Stimulated activated CD8-positive, alpha-beta memory T cell treated with anti-CD3 and anti-CD28 coated beads, Interleukin-12 subunit alpha, Interleukin-12 subunit beta, amount 100 ng/mL, for 24 hours (primary cell): ENCODE data around the gene ME3.
A peak's percentile ranks its signal among the peaks of the same experiment; 100 is the strongest.

Experiments used
- DNase-seq: peaks from one replicate; pipeline ENCODE4 v3.0.0-alpha.2; 2020; ENCODE audit errors: extremely low read depth

Gene ME3

DNA sequence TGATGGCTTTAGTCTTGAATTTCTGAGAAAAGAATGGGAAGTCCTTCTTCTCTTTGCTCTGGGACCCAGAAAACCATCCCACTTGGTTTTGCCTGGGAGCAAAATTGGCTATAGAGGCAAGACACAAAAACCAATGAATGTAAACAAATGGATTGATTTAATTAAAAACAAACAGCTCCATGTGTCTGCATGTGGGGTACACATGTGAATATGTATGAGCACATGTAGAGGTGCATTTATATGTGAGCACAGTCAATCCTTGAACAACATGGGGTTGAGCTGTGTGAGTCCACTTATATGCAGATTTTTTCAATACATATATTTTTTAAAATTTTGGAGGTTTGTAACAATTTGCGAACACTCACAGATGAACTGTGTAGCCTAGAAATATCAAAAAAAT, 210.5 kb downstream of the ME3 start:
- no peak for DNase-seq

DNA sequence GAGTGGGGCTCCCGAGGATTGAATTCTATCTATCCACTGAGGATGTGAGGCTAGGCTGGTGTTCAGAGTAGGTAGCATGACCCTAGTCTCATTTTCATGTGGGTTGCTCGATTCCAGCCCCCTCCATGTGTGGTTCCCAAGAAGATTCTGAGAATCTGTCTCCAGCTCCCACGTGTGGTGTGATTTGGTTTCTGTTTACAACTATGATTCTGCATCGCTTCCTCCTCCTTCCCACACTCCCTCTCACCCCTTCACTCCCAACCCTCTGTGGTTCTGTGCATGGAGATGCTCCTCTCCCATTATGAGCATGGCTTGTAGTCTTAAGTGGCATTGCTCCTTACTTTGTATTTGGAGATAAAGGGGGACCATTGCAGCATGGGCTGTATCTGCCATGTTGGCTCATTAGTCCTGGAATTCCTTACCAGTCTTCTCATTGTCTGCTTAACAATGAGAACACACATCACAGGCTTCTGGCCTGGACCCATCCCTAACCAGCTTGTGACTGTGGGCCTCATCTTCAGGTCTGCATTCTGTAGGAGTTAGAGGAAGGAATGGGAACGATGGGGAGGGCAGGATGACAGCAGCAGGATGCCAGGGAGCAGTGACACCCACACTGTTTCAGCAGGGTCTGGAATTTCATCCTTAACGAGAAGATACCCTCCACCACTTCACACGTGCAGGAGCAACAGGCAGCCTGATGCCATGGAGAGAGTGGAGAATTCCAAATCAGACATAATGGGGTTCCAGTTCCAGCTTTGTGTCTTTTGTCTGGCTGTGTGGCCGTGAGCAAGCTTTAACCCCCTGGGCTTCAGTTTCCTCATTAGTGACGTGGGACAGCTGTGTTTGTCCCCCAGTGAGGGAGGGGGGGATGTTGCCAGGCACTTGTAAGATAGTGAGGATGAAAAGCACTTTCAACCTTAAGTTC, 211.7 kb downstream of the ME3 start:
- DNase-seq: no peak

DNA sequence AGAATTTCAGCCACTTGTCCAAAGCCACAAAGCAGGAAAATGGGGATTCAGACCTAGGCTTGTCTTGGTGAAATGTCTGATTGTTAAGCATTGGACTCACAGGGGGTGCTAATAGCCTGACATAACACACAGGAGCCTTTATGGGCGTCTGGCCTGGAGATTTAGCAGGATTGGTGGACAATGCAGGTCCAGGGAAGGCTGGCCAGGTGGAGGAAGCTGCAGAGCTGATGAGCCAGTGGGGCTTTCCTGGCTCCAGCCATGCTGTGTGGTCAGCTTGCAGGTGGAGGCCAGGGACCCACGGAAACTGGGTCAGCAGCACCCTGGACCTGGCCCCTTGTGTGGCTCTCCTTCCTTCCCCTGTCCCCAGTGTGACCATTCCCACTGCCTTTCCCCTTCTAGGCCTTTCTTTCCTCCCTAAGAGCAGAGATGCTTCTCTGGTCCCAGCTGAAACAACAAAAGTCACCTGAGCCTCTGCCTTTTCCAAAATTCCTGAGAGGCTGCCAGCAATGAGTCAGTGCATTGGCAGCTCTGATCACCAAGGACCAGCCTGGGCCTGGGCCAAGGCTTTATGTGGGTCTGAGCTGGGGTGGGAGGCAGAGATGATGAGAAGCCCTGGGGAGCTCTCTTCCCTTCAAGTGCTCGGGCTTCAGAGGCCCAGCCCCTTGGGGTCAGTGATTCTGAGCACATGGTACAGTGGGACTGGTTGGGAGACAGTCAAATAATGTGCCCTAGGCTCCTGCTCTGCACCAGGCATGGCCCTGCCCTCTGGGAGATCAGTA, 212.5 kb downstream of the ME3 start:
- DNase-seq: no peak

DNA sequence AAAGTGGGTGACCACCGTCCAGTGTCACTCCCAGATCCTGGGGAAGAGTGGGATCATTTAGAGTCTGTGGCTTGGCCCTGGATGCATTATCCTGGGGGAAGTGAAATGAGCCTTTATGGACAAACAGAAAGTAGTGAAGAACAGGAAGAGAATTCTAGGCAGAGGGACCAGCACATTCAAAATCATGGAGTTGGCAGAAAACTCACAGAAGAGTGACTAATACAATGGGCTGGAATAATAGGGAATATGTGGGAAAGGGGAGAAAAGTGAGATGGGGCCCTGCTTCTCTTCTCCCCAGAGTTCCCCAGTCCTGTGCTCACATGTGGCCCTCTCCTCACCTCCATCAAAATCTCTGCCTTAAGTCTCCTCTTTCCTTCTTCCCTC, 213.4 kb downstream of the ME3 start:
- DNase-seq: no peak

DNA sequence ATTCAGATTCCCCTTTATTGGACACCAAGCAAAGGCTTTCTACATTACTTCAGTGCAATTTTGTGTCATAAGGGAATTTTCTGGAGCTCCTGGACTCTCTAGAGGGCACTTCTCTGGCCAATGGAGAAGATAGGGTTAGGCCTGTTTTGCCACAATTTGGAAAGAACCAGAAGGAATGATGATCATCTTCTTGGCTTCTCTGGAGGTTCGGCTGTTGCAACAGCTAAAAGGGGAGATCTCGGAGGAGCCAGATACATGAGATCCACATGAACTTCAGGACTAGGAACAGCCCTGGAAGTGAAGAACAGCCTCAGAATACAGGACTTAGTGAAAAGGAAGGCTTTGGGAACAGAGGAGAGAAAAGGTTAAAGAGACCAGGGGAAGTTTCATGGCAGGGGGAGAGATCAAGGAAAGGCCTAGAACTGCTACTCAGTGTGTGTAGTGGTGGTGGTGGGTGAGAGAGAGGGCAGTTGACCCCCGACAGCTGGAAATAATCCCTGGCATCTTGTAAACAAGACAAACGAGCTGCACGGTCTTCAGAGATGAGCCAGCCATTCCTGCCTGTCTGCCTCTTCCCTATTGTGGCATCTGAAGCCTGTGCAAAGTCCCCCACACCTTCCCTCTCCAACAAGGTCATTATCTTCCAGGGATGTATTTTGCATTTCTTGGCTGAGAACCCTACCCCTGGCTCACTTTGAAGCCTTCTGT, 214.0 kb downstream of the ME3 start:
- DNase-seq: no peak

DNA sequence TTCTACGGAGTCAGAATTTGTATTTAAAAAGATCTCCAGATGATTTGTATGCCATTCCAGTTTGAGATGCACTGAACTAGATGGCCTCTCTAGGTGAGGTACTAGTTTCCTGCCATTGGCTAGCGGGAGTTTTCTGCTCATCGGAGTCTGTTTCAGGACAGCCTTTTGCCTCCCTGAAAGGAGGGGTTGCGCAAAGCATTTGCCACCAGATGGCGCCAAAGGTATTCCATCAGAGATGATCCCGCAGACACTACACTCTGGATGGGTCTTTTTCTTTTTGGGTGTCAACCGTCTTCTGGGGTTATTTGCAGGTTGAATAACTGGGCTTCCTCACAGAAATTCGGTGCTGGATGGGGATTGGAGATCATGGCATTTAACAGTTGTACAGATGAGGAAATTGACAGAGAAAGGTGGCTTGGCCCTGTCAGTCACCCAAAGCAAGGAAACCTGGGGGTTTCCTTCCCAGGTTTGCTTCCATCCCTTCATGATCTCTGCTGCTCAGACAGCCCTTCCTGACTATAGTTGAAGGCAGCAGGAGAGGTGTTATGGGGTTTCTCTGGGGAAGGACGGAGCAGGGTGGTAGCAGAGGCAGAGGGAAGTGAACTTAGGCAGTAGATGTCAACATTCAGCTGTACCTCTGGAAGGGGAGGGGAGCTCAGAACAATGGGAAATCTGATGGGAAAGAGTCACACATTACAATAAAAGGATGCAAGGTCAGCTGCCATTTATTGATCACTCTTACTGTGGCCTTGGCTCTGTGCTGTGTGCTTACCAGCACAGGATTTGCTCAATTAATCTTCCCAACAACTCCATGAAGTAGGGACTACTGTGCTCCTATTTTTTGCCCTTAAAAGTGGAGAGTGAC, 216.1 kb downstream of the ME3 start:
- DNase-seq: peak; percentile 53

DNA sequence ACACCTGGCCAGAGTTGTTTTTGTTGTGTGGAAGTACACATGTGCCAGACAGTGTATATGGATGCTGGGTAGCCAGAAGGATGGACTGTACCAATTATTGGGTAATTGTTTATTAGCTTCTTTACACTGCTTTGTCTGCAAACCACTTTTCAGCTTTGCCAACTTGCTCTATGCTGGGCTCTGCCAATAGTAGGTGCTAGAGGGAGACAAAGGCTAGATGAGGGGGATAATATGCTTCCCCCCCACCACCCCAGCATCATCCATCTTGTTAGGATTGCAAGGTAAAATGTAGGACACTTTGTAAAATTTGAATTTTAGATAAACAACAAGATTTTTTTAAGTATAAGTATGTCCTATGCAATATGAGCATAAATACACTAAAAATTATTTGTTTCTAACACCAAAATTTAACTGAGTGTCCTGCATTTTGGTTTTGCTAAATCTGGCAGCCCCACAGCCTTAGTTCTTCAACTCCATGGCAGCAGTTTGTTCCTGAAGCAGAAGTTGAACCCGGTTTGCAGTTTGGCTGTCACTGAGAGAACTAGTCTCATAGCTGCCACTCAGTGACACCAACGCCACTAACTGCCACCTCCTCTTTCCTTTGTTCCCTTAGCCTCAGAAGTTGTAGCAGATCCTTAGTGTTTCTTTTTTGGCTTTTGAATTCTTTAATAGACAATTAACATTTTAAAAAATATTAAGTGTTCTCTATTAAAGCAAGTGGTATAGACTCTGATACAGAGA, 219.0 kb downstream of the ME3 start:
- no peak for DNase-seq

DNA sequence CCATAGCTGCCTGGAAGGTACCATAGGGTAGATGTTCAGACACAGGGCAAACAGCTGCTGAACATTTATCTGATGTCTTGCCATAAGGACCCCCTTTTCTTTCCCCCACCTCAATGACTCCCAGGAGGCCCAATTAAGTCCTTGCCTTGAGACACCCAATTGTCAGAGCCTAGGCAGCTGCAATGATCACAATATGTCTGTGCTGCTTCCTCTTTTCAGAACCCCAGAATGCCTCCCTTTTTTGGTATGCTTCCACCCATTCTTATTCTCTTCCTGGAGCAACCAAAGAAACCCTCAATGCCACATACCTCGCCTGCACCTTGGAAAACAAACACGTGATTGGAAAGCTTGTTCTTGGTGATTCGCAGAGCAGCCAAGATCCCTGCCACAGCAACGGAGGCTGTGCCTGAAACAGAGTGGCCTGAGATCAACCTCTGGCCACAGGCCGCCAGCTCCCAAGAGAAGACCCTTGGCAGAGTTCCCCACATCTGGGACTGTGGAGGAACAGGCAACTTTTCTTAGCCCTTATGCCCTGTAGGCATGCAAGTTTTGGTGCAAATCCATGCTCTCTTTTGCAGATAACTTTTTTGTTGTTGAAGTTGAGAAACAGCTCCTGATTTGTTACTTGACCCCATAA, 222.3 kb downstream of the ME3 start:
- DNase-seq: no peak

DNA sequence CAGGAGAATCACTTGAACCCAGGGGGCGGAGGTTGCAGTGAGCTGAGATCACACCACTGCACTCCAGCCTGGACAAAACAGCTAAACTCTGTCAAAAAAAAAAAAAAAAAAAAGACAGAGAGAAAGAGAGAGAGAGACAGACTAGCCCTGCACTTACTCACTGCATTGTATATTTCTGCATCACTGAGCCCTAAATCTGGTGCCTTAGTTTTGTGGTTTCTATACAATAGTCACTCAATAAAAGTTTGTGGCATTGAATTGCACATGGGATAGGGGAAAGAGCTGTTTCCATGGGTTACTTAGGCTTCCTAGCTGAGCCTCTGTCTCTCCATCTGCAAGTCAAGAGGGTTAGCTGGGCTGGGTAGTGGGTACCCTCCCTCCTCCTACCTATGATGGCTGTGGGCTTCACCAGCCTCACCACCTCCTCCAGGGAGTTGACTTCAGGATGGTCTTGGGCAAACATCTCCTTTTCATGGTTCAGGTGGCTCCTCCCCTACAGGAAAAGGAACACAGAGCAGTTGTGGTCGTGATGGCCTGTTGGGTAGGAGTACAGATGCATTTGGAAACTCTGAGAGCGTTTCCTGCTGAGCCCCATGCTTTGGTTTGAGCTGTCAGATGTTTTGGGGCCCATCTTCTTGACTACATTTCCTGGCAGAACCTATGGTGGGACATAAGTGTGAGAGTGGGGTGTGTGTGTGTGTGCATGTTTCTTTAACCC, 224.5 kb downstream of the ME3 start:
- DNase-seq: no peak

DNA sequence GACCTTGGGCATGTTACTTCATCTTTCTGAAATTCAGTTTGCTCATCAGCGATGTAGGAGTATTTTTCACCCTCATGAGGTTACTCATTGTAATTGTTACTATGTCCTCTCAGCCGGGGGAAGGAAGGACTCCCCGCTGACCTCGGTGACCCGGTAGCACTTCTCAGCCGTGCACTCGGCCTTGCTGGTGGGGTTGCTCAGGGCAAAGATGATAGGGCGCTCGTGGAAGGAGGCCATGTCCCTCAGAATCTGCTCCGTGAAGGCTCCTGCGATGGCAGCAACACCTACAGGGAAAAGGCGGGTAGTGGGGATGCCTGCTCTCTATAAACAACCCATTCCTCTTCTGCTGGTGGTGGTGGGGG, 225.5 kb downstream of the ME3 start:
- DNase-seq: no peak

DNA sequence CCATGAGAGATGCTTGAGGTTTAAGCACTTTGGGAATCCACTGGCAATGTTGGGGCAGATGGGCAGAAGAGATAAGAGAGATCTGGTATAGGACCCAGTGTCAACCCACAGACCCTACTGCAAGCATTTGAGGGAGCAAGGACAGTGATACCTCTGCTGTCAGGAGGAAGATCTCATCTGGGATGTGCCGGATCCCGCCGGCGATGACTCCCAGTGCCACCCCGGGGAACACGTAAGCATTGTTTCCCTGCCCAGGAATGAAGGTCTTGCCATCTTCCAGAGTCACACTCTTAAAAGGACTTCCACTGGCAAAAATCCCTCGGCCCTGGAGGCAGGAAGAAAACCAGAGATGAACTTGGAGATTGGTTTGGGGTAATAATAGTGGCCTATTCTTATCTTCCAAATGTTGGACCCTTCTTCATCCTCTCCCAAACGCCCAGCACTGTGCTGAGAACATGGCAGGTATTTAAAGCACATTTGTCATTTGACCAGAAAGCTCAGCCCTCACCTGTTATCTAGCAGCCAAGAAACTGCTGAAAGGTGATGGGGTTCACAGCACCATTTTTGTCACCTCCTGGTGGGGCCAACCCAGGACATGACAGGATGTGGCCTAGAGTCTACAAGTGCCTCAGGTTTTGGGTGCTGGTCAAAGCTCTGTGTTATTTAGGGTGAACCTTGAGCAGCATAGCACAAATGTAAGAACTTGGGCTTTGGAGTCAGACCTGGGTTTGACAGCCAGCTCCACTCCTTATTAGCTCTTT, 226.1 kb downstream of the ME3 start:
- DNase-seq: no peak

DNA sequence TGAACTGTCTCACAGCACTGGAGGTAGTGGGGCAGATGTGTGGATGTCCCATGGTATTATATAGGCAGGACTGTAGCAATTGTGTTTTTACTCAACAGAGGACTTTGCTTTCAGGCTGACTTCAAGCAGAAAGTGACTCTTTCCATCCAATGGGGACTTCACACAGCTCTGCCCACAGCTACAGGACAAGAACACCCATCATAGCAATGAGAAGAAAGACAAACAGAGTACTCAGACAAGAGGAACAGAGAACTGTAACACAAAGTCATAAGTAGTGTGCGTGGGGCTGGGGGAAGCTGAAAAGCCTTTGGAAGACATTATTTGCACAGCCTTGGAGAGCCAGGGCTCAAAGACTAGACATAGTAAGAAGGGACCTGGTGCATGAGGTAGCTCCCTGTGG, 227.4 kb downstream of the ME3 start:
- DNase-seq: no peak

DNA sequence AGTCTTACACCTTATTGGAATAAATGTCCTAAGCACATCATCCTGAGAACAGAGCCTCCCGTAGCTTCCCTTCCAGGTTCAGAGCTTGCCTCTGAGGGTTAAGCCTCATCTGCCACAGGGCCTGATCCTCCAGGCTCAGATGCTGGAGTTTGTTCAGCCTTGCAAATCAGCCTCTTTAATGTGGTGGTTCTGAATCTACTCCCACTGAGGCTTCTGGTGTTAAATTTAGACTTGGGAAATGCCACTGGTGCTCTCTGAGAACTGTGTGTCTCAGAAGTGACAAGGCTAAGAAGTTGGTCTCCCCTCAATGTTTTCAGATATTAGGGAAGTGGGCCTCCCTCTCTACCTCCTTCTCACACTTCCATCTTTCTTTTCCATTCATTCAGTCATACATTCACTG, 229.0 kb downstream of the ME3 start:
- DNase-seq: no peak

DNA sequence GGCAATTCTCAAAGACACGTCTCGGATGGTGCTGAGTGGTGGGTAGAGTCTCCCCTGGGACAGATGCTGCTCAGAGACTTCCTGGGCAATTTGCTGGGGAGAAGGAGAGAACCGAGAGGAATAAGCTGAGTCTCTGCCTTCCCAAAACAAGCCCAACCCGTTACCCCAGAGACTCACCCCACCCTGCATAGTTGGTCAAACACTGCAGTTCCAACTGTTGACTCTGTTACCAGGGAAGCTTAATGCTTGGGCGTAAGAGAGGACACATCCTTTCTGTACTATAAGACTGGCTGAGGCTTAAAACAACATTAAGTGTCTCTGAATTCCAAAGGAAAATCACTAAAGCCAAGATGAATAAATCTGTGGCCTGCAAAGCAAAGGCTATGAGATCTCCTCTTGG, 229.6 kb downstream of the ME3 start:
- DNase-seq: no peak

DNA sequence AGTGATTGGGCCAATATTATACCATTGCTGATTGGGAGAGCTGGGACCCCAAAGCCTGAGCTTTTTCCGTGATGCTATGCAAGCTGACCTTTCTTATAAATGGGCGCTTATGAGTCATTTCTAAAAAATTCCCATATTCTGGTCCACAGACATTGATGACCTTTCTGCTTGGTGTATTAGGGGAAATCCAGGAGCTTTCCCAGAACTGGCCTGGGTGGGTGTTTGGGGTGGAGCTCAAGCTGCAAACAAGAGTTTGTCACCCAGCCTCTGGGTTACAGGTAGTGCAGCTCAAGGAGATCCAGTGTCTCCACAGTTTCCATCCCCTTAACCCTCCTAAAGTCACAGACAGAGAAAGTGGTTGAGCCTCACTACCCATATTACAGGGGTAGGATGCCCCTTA, 230.0 kb downstream of the ME3 start:
- no peak for DNase-seq

DNA sequence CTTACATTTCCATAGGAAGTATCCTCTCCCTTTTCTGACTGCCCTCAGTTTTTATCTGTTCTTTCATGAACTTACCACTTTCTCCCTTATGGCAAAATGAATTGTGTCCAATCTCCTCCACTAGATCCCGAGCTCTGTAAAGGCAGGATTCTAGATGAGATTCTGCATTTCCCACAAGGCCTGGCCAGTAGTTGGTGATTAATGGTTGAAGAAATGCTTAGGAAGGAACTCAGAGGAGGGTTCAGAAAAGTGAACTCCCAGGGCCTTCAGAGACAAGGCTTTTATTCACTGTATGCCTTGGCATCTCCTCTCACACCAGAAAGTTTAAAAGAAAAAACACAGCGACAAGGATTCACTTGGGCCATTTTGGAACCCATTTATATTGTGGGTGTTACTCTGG, 231.6 kb downstream of the ME3 start:
- DNase-seq: no peak

DNA sequence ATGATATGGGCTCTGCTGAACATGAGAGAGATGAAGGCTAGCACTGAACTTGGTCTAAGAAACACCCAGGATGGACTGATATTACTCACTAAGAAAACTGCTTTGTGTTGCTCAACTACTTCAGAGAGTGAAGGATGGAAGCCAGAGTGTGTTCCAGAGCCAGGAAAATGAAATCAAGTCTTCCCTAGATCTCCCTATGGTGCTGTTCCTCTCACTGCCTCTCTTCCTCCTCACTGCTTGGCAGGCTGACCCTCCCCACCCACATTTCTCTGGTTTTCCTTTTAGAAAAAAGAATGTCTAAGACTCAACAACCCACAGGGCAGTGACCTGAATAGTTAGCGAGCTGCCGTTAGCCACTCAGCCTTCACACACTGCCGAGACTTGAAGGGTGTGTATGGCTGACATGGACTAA, 232.1 kb downstream of the ME3 start:
- no peak for DNase-seq

DNA sequence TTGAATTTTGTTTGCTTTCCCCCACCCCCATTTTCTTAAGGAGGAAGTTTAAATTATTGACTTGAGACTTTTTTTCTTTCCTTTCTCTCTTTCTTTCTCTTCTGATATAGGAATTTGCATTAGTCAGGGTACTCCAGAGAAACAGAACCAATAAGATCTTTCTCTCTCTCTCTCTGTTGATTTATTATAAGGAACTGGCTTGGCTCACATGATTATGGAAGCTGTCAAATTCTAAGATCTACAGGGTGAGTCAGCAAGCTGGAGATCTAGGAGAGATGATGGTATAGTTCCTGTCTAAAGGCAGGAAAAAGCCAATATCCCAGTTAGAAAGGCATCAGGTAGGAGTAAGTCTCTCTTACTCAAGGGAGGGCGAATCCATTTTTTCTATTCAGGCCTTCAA, 233.7 kb downstream of the ME3 start:
- DNase-seq: no peak

DNA sequence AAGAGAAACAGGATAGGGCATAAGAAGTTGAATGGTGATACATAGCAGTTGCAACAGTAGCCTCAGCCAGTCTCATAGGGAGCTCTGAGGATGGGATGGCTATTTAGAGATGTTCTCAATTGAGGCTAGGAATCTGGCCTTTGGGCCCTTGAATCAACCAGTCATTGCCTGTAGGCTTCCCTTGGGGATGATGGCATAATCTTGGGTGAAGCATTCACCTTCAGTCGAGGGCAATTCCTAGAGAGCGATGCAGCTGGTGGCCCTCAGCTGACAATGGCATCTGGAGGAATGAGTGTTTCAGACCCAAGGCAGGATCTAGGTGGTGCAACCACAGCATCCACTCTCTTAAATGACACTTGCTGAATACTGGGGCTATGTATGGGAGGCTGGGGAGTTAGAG, 236.7 kb downstream of the ME3 start:
- DNase-seq: no peak
